SK-N-MC (cell line): Measurements from ENCODE around the gene LRP1B.

ENCODE experiments used
- EZH2 ChIP-seq: fragments of 200-600 bp; sonication (generic); IDR thresholded peaks from one replicate; pipeline ENCODE4 v1.6.1; 2017; ENCODE audit warnings: antibody characterized with exemption
- POLR2AphosphoS5 ChIP-seq: IDR thresholded peaks from 2 replicates; pipeline ENCODE4 v1.6.1; 2012; ENCODE audit warnings: mild to moderate bottlenecking, low read depth, low read length, borderline replicate concordance

DNA sequence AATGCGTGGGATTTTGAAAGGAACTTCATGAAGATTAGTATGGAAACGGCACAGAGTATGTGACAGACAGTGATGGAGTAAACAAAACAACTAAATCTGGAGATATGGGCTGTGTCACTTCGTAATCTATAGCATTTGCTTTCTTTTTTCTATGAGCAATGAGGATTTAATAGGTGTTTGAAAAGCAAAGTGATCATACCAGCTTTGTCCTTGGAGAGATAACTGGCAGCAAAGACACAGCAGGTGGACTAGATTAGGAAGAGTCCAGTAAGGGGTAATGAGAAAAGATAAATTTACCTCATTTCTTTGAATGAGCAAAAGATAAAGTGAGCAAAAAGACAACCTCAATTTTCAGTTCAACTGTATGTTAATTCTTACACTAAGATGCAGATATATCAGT, 199.0 kb downstream of the LRP1B start:
- TF ChIP-seq EZH2 = no peak
- TF ChIP-seq POLR2AphosphoS5 = no peak
